WTC11 (cell line): ENCODE measurements around the gene RPP30. TPM values are rescaled to one million over a fixed set of nuclear protein-coding genes. Genes with fewer than 3 reads are reported as not detected.

Experiments used
- ATAC-seq: fragments of 200-7000 bp; cut with Tn5 transposase; 2 replicates; pipeline ENCODE4 v1.10.0; 2021; ENCODE audit warnings: mild to moderate bottlenecking, moderate library complexity
- CTCF ChIA-PET: fragments of 300-600 bp; sonication (Branson Sonifier 250); formaldehyde crosslinking; loops from one replicate; lab custom pipeline; 2021; ENCODE audit warnings: antibody characterized with exemption; lab: Charles Lee
- POLR2A ChIA-PET: fragments of 350-600 bp; sonication (Branson Sonifier 250); formaldehyde crosslinking; loops from one replicate; lab custom pipeline; 2021; ENCODE audit warnings: antibody characterized with exemption; lab: Charles Lee
- DNase-seq: peaks from one replicate; pipeline ENCODE4 v3.0.0; 2021; ENCODE audit warnings: low spot score
- H3K27ac Mint-ChIP-seq: 2 replicates; pipeline ENCODE4 v1.8.0; 2021; ENCODE audit warnings: mixed read lengths
- H3K27me3 Mint-ChIP-seq: 2 replicates; pipeline ENCODE4 v1.8.0; 2021; ENCODE audit warnings: low read depth, mild to moderate bottlenecking, moderate library complexity, mixed read lengths
- H3K36me3 Mint-ChIP-seq: 2 replicates; pipeline ENCODE4 v1.8.0; 2021; ENCODE audit warnings: mixed read lengths
- H3K4me1 Mint-ChIP-seq: 2 replicates; pipeline ENCODE4 v1.8.0; 2022; ENCODE audit warnings: mixed read lengths
- H3K4me3 Mint-ChIP-seq: 2 replicates; pipeline ENCODE4 v1.8.0; 2021; ENCODE audit warnings: mild to moderate bottlenecking, moderate library complexity, mixed read lengths
- H3K9me3 Mint-ChIP-seq: 2 replicates; pipeline ENCODE4 v1.8.0; 2021; ENCODE audit warnings: mixed read lengths
- CREB1 ChIP-seq: sonication (generic); formaldehyde crosslinking; IDR thresholded peaks from 2 replicates; pipeline ENCODE4 v1.8.0; 2023; ENCODE audit warnings: mild to moderate bottlenecking, missing genetic modification reagents
- FOXJ3 ChIP-seq: sonication (generic); formaldehyde crosslinking; IDR thresholded peaks from 2 replicates; pipeline ENCODE4 v1.9.0; 2021; ENCODE audit warnings: missing genetic modification reagents, mild to moderate bottlenecking, borderline replicate concordance
- FOXK1 ChIP-seq: sonication (generic); formaldehyde crosslinking; IDR thresholded peaks from 2 replicates; pipeline ENCODE4 v1.8.0; 2022; ENCODE audit warnings: mild to moderate bottlenecking, moderate library complexity, missing genetic modification reagents
- GRHL2 ChIP-seq: fragments of 250-450 bp; sonication (Bioruptor Pico); IDR thresholded peaks from 2 replicates; pipeline ENCODE4 v1.8.0; 2022; ENCODE audit warnings: mild to moderate bottlenecking, moderate library complexity; ENCODE audit not compliant: insufficient replicate concordance, severe bottlenecking
- KAT7 ChIP-seq: sonication (generic); formaldehyde crosslinking; IDR thresholded peaks from 2 replicates; pipeline ENCODE4 v1.8.1; 2023; ENCODE audit warnings: missing genetic modification reagents, mild to moderate bottlenecking, borderline replicate concordance
- NFATC4 ChIP-seq: fragments of 250-450 bp; sonication (Bioruptor Pico); IDR thresholded peaks from 2 replicates; pipeline ENCODE4 v1.9.0; 2021; ENCODE audit warnings: mild to moderate bottlenecking
- NFYB ChIP-seq: sonication (generic); formaldehyde crosslinking; conservative IDR thresholded peaks from 2 replicates; pipeline ENCODE4 v1.8.0; 2022; ENCODE audit warnings: low read depth, missing genetic modification reagents
- RELA ChIP-seq: sonication (generic); formaldehyde crosslinking; IDR thresholded peaks from 2 replicates; pipeline ENCODE4 v1.8.1; 2022; ENCODE audit warnings: missing genetic modification reagents, mild to moderate bottlenecking, borderline replicate concordance
- SMAD4 ChIP-seq: sonication (generic); formaldehyde crosslinking; IDR thresholded peaks from 2 replicates; pipeline ENCODE4 v1.8.0; 2022; ENCODE audit warnings: mild to moderate bottlenecking, missing genetic modification reagents
- TCF7 ChIP-seq: sonication (generic); formaldehyde crosslinking; IDR thresholded peaks from 2 replicates; pipeline ENCODE4 v1.8.0; 2022; ENCODE audit warnings: mild to moderate bottlenecking, low read depth, missing genetic modification reagents, moderate library complexity
- TEAD4 ChIP-seq: sonication (generic); formaldehyde crosslinking; IDR thresholded peaks from 2 replicates; pipeline ENCODE4 v1.8.0; 2022; ENCODE audit warnings: mild to moderate bottlenecking, missing genetic modification reagents
- ZNF232 ChIP-seq: sonication (generic); formaldehyde crosslinking; IDR thresholded peaks from 2 replicates; pipeline ENCODE4 v1.8.0; 2022; ENCODE audit warnings: mild to moderate bottlenecking, missing genetic modification reagents
- total RNA-seq: library from RNA; stranded (reverse); gene quantifications from 3 replicates; pipeline ENCODE4 v1.2.3, GENCODE V29; 2021
- TF ChIP-seq, protein P1 (sequence below): sonication (generic); formaldehyde crosslinking; IDR thresholded peaks from 2 replicates; pipeline ENCODE4 v1.8.0; 2022; ENCODE audit warnings: mild to moderate bottlenecking, missing genetic modification reagents
- TF ChIP-seq, protein P2 (sequence below): fragments of 250-450 bp; sonication (Bioruptor Pico); IDR thresholded peaks from 2 replicates; pipeline ENCODE4 v1.8.0; 2021; ENCODE audit warnings: mild to moderate bottlenecking
- TF ChIP-seq, protein P3 (sequence below): sonication (generic); formaldehyde crosslinking; IDR thresholded peaks from 2 replicates; pipeline ENCODE4 v1.8.1; 2022; ENCODE audit warnings: low read depth, missing genetic modification reagents, borderline replicate concordance
- TF ChIP-seq, protein P4 (sequence below): sonication (generic); formaldehyde crosslinking; IDR thresholded peaks from 2 replicates; pipeline ENCODE4 v1.8.1; 2023; ENCODE audit warnings: mild to moderate bottlenecking, missing genetic modification reagents, borderline replicate concordance
- TF ChIP-seq, protein P5 (sequence below): sonication (generic); formaldehyde crosslinking; IDR thresholded peaks from 2 replicates; pipeline ENCODE4 v1.8.0; 2022; ENCODE audit warnings: mild to moderate bottlenecking, missing genetic modification reagents
- TF ChIP-seq, protein P6 (sequence below): sonication (generic); formaldehyde crosslinking; IDR thresholded peaks from 2 replicates; pipeline ENCODE4 v1.8.1; 2023; ENCODE audit warnings: mild to moderate bottlenecking, missing genetic modification reagents
- TF ChIP-seq, protein P7 (sequence below): fragments of 250-450 bp; sonication (Bioruptor Pico); IDR thresholded peaks from 2 replicates; pipeline ENCODE4 v1.9.0; 2021; ENCODE audit warnings: mild to moderate bottlenecking, borderline replicate concordance

Gene RPP30
- total RNA-seq, 1 experiment from 2014 or later = 56.4 TPM

DNA sequence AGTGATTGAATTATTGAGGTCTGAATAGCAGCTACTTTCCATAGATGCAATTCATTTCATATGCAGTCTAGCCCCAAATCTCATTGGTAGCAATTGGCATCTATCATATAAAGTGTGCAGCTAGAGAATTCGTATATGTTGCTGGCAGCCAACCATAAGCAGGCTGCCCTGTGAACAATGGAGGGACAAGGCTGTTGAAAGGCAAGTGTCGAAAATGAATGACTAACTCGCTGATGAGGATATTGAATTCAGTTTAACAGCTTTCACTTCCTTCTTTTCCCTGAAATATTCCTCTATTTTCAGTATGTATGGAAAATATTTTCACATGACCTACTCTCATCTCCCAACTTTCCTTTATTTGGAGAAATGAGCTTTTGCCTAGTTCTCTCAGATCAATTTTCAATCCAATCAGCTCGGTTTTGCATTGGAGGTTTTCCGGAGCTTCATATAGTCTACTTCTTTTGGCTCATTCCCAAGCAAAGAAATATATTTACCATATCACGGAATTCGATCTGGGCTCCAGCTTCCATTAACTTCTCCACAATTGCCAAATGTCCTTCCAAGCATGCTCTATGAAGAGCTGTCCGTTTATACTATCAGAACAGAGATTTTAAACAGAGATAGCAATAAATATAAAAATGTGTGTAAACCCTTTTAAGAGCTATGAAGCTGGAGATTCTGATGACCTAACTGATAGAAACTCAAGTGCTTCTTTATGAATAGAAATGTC is 45.6 kb downstream of the RPP30 start:
- CTCF ChIA-PET = interaction anchor here (0.6 to 1.3 kb wide), 4 partner anchors 37 to 381 kb away, joined by 3 to 5 read pairs (median 3); no protein-coding TSS in a partner anchor
- Mint-ChIP-seq H3K4me1 (peaks cover 8% of the 10 kb centered on the region), H3K27me3 (peaks cover 100% of the 10 kb centered on the region), H3K27ac (no peak overlapping the region), H3K36me3 (no peaks in the 10 kb centered on the region), H3K9me3 (no peaks in the 10 kb centered on the region), H3K4me3 (no peak overlapping the region)
- DNase-seq = no peak
- TF ChIP-seq, protein P1, sequence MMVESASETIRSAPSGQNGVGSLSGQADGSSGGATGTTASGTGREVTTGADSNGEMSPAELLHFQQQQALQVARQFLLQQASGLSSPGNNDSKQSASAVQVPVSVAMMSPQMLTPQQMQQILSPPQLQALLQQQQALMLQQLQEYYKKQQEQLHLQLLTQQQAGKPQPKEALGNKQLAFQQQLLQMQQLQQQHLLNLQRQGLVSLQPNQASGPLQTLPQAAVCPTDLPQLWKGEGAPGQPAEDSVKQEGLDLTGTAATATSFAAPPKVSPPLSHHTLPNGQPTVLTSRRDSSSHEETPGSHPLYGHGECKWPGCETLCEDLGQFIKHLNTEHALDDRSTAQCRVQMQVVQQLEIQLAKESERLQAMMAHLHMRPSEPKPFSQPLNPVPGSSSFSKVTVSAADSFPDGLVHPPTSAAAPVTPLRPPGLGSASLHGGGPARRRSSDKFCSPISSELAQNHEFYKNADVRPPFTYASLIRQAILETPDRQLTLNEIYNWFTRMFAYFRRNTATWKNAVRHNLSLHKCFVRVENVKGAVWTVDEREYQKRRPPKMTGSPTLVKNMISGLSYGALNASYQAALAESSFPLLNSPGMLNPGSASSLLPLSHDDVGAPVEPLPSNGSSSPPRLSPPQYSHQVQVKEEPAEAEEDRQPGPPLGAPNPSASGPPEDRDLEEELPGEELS (CRISPR knock-in tag) = no peak
- no peak for TF ChIP-seq TEAD4 (CRISPR knock-in tag)
- no peak for TF ChIP-seq GRHL2 (CRISPR knock-in tag)
- TF ChIP-seq, protein P2, sequence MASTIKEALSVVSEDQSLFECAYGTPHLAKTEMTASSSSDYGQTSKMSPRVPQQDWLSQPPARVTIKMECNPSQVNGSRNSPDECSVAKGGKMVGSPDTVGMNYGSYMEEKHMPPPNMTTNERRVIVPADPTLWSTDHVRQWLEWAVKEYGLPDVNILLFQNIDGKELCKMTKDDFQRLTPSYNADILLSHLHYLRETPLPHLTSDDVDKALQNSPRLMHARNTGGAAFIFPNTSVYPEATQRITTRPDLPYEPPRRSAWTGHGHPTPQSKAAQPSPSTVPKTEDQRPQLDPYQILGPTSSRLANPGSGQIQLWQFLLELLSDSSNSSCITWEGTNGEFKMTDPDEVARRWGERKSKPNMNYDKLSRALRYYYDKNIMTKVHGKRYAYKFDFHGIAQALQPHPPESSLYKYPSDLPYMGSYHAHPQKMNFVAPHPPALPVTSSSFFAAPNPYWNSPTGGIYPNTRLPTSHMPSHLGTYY (CRISPR knock-in tag) = no peak
- TF ChIP-seq RELA (CRISPR knock-in tag) = no peak
- no peak for TF ChIP-seq NFATC4
- TF ChIP-seq, protein P3, sequence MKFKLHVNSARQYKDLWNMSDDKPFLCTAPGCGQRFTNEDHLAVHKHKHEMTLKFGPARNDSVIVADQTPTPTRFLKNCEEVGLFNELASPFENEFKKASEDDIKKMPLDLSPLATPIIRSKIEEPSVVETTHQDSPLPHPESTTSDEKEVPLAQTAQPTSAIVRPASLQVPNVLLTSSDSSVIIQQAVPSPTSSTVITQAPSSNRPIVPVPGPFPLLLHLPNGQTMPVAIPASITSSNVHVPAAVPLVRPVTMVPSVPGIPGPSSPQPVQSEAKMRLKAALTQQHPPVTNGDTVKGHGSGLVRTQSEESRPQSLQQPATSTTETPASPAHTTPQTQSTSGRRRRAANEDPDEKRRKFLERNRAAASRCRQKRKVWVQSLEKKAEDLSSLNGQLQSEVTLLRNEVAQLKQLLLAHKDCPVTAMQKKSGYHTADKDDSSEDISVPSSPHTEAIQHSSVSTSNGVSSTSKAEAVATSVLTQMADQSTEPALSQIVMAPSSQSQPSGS (CRISPR knock-in tag) = no peak
- no peak for TF ChIP-seq CREB1
- TF ChIP-seq TCF7 (CRISPR knock-in tag) = no peak
- TF ChIP-seq, protein P4, sequence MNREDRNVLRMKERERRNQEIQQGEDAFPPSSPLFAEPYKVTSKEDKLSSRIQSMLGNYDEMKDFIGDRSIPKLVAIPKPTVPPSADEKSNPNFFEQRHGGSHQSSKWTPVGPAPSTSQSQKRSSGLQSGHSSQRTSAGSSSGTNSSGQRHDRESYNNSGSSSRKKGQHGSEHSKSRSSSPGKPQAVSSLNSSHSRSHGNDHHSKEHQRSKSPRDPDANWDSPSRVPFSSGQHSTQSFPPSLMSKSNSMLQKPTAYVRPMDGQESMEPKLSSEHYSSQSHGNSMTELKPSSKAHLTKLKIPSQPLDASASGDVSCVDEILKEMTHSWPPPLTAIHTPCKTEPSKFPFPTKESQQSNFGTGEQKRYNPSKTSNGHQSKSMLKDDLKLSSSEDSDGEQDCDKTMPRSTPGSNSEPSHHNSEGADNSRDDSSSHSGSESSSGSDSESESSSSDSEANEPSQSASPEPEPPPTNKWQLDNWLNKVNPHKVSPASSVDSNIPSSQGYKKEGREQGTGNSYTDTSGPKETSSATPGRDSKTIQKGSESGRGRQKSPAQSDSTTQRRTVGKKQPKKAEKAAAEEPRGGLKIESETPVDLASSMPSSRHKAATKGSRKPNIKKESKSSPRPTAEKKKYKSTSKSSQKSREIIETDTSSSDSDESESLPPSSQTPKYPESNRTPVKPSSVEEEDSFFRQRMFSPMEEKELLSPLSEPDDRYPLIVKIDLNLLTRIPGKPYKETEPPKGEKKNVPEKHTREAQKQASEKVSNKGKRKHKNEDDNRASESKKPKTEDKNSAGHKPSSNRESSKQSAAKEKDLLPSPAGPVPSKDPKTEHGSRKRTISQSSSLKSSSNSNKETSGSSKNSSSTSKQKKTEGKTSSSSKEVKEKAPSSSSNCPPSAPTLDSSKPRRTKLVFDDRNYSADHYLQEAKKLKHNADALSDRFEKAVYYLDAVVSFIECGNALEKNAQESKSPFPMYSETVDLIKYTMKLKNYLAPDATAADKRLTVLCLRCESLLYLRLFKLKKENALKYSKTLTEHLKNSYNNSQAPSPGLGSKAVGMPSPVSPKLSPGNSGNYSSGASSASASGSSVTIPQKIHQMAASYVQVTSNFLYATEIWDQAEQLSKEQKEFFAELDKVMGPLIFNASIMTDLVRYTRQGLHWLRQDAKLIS (CRISPR knock-in tag) = no peak
- TF ChIP-seq FOXK1 (CRISPR knock-in tag) = no peak
- no peak for TF ChIP-seq ZNF232
- no peak for TF ChIP-seq KAT7 (CRISPR knock-in tag)
- TF ChIP-seq, protein P5, sequence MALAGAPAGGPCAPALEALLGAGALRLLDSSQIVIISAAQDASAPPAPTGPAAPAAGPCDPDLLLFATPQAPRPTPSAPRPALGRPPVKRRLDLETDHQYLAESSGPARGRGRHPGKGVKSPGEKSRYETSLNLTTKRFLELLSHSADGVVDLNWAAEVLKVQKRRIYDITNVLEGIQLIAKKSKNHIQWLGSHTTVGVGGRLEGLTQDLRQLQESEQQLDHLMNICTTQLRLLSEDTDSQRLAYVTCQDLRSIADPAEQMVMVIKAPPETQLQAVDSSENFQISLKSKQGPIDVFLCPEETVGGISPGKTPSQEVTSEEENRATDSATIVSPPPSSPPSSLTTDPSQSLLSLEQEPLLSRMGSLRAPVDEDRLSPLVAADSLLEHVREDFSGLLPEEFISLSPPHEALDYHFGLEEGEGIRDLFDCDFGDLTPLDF (CRISPR knock-in tag) = no peak
- TF ChIP-seq, protein P6, sequence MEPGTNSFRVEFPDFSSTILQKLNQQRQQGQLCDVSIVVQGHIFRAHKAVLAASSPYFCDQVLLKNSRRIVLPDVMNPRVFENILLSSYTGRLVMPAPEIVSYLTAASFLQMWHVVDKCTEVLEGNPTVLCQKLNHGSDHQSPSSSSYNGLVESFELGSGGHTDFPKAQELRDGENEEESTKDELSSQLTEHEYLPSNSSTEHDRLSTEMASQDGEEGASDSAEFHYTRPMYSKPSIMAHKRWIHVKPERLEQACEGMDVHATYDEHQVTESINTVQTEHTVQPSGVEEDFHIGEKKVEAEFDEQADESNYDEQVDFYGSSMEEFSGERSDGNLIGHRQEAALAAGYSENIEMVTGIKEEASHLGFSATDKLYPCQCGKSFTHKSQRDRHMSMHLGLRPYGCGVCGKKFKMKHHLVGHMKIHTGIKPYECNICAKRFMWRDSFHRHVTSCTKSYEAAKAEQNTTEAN (CRISPR knock-in tag) = no peak
- no peak for TF ChIP-seq FOXJ3
- TF ChIP-seq, protein P7, sequence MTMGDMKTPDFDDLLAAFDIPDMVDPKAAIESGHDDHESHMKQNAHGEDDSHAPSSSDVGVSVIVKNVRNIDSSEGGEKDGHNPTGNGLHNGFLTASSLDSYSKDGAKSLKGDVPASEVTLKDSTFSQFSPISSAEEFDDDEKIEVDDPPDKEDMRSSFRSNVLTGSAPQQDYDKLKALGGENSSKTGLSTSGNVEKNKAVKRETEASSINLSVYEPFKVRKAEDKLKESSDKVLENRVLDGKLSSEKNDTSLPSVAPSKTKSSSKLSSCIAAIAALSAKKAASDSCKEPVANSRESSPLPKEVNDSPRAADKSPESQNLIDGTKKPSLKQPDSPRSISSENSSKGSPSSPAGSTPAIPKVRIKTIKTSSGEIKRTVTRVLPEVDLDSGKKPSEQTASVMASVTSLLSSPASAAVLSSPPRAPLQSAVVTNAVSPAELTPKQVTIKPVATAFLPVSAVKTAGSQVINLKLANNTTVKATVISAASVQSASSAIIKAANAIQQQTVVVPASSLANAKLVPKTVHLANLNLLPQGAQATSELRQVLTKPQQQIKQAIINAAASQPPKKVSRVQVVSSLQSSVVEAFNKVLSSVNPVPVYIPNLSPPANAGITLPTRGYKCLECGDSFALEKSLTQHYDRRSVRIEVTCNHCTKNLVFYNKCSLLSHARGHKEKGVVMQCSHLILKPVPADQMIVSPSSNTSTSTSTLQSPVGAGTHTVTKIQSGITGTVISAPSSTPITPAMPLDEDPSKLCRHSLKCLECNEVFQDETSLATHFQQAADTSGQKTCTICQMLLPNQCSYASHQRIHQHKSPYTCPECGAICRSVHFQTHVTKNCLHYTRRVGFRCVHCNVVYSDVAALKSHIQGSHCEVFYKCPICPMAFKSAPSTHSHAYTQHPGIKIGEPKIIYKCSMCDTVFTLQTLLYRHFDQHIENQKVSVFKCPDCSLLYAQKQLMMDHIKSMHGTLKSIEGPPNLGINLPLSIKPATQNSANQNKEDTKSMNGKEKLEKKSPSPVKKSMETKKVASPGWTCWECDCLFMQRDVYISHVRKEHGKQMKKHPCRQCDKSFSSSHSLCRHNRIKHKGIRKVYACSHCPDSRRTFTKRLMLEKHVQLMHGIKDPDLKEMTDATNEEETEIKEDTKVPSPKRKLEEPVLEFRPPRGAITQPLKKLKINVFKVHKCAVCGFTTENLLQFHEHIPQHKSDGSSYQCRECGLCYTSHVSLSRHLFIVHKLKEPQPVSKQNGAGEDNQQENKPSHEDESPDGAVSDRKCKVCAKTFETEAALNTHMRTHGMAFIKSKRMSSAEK (CRISPR knock-in tag) = no peak
- no peak for TF ChIP-seq NFYB (CRISPR knock-in tag)
- TF ChIP-seq SMAD4 (CRISPR knock-in tag) = no peak
- no peak for ATAC-seq
- POLR2A ChIA-PET = no interaction called here
